ENCODE data around the gene SCFD1.
A peak's percentile ranks its signal among the peaks of the same experiment; 100 is the strongest.

SCFD1 gene

DNA sequence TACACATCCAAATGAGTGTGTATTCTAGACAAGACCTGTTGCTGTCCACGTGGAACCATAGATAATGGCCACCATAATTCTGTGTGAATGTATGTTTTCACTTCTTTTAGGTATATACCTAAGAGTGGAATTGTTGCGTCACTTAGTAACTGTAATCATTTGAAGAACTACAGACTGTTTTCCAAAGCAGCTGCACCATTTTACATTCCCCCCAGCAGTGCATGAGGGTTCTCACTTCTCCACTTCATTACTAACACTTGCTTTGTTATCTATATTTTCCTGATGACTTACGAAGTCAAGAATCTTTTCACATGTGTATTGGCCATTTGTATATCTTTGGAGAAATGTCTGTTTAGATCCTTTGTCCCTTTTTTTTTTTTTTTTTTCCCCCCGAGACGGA is 106.4 kb downstream of the SCFD1 start:
- TF ChIP-seq, protein P1, sequence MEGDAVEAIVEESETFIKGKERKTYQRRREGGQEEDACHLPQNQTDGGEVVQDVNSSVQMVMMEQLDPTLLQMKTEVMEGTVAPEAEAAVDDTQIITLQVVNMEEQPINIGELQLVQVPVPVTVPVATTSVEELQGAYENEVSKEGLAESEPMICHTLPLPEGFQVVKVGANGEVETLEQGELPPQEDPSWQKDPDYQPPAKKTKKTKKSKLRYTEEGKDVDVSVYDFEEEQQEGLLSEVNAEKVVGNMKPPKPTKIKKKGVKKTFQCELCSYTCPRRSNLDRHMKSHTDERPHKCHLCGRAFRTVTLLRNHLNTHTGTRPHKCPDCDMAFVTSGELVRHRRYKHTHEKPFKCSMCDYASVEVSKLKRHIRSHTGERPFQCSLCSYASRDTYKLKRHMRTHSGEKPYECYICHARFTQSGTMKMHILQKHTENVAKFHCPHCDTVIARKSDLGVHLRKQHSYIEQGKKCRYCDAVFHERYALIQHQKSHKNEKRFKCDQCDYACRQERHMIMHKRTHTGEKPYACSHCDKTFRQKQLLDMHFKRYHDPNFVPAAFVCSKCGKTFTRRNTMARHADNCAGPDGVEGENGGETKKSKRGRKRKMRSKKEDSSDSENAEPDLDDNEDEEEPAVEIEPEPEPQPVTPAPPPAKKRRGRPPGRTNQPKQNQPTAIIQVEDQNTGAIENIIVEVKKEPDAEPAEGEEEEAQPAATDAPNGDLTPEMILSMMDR (IDR thresholded peaks at IDR 0.05; ENCODE audit: insufficient read depth, missing control alignments) = no peak
- FAIRE-seq = no peak
- DNase-seq (ENCODE audit: insufficient read length, low spot score) = no peak

DNA sequence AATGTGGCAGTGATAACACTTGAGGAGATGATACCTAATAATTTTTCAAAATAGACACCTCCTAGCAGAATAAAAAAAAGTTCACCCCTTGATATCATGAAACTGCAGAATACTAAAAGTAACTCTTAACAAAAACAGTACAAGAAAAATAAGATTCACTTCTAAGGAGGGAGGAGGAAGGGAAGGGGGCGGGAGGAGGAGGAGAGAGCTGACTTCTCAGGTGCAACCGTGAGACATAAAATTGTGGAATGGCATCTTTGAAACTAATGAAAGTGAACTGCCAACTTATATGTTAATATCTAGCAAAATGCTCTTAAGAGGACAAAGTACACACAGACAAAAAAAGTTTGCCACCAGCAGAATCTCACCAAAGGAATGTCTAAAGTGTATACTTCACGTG is 115.8 kb downstream of the SCFD1 start:
- DNase-seq (ENCODE audit: insufficient read length, low spot score) (no peak), FAIRE-seq (no peak)
- TF ChIP-seq, protein P1 (IDR thresholded peaks at IDR 0.05; ENCODE audit: insufficient read depth, missing control alignments) = no peak

DNA sequence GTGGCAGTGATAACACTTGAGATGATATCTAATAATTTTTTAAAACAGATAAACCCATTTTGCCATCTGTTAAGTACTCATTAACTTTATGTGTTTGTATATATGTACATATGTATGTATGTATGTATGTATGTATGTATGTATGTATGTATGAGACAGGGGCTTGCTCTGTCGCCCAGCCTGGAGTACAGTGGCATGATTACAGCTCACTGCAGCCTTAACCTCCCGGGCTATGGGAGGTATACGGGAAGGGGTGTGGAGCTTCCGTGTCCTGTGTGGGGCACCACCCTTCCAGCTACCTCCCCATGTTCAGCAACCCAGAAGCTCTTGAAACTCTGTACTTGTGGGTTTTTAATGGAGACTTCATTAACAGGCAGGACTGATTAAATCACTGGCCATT is 116.9 kb downstream of the SCFD1 start:
- TF ChIP-seq, protein P1 (IDR thresholded peaks at IDR 0.05; ENCODE audit: insufficient read depth, missing control alignments) = no peak
- FAIRE-seq (no peak), DNase-seq (ENCODE audit: insufficient read length, low spot score) (no peak)

DNA sequence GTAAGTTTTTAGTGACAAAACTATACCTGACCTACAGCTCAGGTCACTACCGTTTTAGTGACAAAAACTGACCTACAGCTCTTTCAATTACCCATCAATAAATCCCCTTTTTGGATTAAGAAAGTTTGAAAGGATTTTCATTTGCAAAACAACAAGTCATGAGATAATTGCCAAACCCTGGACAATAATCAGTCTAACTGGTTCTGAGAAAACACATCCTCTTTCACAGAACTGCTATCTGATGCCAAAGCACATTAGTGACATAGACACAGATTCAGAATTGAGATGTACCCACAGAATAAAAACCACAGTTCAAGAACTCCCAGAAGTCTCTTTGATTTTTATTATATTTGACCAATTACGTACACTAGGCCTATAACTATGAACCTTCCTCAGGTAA is 126.2 kb downstream of the SCFD1 start:
- no peak for DNase-seq (ENCODE audit: insufficient read length, low spot score)
- FAIRE-seq = no peak
- TF ChIP-seq, protein P1 (IDR thresholded peaks at IDR 0.05; ENCODE audit: insufficient read depth, missing control alignments) = no peak

DNA sequence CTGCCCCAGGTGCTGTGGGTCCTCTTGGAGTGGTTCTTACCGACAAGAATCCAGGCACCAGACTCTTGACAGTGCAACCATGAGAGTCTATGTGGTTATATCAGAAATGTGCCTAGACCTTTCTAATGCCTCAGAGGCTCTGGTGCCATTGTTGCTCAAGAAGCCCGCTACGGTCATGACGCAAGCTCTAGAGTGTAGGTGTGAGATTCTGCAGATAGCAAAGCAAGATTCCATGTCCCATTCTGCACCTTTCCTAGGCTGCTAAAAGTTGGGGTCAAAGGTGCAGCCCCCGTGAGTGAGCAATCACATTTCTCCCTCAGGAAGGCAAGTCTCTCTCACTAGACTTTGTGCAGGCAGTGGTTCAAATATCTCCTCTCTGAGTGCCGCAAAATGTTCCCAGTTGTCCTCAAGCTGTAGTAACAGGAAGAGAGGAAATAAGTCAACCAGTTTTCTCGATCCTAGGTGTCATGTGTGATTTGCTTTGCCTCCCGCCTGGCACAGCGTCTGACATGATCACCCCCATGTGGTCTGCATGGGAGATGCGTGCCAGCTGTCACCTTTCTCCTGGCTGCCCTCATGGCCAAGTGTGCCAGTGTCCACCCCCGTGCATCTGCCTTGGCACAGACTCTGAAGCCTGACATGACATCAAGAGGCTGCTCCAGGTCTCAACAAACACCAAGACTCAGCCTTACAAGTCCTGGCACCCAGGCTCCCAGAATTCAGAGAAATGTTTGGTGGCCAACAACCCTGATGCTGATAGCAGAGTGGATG is 129.7 kb downstream of the SCFD1 start:
- DNase-seq (ENCODE audit: insufficient read length, low spot score) = no peak
- FAIRE-seq = no peak
- TF ChIP-seq, protein P1 (IDR thresholded peaks at IDR 0.05; ENCODE audit: insufficient read depth, missing control alignments) = peak; percentile 14

DNA sequence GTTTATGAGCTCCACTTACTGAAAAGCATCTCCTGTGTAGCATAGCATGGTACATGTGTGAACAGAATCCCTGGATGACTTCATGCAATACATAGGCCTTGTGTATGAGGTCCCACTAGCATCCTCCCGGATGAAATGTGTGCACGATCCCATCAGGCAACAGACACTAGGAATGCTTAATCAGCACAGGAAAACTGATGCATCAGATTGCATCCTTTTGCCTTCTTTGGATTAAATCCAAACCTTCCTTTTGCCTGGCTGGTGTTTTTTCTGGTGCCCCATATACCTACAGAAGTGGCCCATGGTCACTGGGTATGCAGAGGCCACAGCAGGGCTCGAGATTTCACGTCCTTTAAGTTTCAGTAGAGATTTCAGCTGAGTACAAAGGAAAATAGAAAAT is 131.3 kb downstream of the SCFD1 start:
- FAIRE-seq (no peak), DNase-seq (ENCODE audit: insufficient read length, low spot score) (no peak)
- TF ChIP-seq, protein P1 (IDR thresholded peaks at IDR 0.05; ENCODE audit: insufficient read depth, missing control alignments) = no peak

DNA sequence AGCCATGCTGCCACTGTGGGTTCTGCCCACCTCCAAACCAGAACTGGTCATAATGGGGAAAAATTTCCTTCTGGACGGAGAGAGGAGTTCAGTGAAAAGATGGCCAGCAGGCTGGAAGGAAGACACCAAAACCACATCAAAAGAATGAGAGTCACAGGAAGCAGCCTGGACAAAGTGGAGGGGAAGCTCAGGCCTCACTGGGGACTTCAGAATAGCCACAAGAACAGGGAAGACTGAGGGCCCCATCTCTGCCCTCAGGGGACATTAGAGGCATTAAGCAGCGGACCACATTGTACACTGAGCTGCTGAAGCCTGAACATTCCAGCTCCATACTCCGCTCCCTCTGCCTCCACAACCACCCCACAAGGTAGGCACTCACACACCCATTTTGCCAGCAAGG is 132.7 kb downstream of the SCFD1 start:
- TF ChIP-seq, protein P1 (IDR thresholded peaks at IDR 0.05; ENCODE audit: insufficient read depth, missing control alignments) = no peak
- FAIRE-seq (no peak), DNase-seq (ENCODE audit: insufficient read length, low spot score) (no peak)

All from D721Med (cell line).